Mammary epithelial cell (primary cell): ENCODE data around the gene PAPPA2.

ENCODE experiments used
- EZH2 ChIP-seq: IDR thresholded peaks from 2 replicates; pipeline ENCODE4 v1.6.1; 2012; ENCODE audit warnings: low read length, inconsistent platforms, borderline replicate concordance
- TF ChIP-seq, protein P1 (sequence below), 2 donors: IDR thresholded peaks in 1 of 2; conservative IDR thresholded peaks in 1 of 2; 2 replicates each; pipeline ENCODE4 v1.5.1; 2011 to 2012; ENCODE audit warnings: inconsistent platforms in 2 of 2, low read length in 2 of 2, mild to moderate bottlenecking in 2 of 2, control low read depth in 1 of 2, low read depth in 1 of 2; ENCODE audit not compliant: insufficient read depth in 1 of 2; ENCODE audit errors: extremely low read depth in 1 of 2

DNA sequence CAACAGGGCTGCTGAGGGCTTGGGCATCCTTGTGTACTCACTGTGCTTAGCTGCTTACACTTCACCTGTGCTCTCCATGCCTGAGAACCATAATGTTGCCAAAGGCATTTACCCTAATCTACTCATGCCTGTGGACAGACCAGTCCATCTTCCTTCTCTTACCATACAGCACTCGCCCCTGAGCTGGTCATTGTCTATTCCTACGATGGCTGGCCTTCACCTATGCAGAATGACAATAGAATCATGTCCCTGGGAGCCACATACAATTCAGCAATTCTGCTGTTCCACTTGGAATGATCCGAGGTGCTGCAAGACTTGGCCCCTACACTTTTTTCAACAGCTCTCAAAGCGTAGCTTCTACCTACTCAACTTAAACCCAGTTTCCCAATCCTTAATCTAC lies 96.5 kb downstream of the PAPPA2 start:
- TF ChIP-seq, protein P1, sequence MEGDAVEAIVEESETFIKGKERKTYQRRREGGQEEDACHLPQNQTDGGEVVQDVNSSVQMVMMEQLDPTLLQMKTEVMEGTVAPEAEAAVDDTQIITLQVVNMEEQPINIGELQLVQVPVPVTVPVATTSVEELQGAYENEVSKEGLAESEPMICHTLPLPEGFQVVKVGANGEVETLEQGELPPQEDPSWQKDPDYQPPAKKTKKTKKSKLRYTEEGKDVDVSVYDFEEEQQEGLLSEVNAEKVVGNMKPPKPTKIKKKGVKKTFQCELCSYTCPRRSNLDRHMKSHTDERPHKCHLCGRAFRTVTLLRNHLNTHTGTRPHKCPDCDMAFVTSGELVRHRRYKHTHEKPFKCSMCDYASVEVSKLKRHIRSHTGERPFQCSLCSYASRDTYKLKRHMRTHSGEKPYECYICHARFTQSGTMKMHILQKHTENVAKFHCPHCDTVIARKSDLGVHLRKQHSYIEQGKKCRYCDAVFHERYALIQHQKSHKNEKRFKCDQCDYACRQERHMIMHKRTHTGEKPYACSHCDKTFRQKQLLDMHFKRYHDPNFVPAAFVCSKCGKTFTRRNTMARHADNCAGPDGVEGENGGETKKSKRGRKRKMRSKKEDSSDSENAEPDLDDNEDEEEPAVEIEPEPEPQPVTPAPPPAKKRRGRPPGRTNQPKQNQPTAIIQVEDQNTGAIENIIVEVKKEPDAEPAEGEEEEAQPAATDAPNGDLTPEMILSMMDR (conservative IDR thresholded peaks at IDR 0.05 in 1 of 2, IDR thresholded peaks at IDR 0.05 in 1 of 2; ENCODE audit: extremely low read depth in 1 of 2, insufficient read depth in 1 of 2, low read depth in 1 of 2, low read length in 2 of 2): no peak
- TF ChIP-seq EZH2: no peak
